ENCODE results near the gene WDR35. TPM values are rescaled to one million over a fixed set of nuclear protein-coding genes. Genes with fewer than 3 reads are reported as not detected.
A peak's percentile ranks its signal among the peaks of the same experiment; 100 is the strongest.

WDR35 gene
- total and polyA plus RNA-seq, 2 donors (not counting 3 experiments of a cell fraction or from before 2014, with no cell fraction given), result 3.6 to 8.0 TPM

- no peak overlapping the region for H3K9ac ChIP-seq (replicated peaks; ENCODE audit: extremely low read depth, insufficient read depth, low read length)
- H3K9me1 ChIP-seq (replicated peaks; ENCODE audit: control insufficient read depth, extremely low read depth, insufficient read depth, low read length), result no peaks in the 10 kb centered on the region
- FAIRE-seq (peak; percentile 87), DNase-seq (ENCODE audit: low read depth, low spot score) (peak; percentile 55)
- no peak overlapping the region for H3K4me2 ChIP-seq (ENCODE audit: insufficient read depth, low read length)
- no peaks in the 10 kb centered on the region for H3K36me3 ChIP-seq (ENCODE audit: control insufficient read depth in 2 of 2, extremely low read depth in 1 of 2, insufficient read depth in 2 of 2, low read length in 2 of 2)
- H2AFZ ChIP-seq (ENCODE audit: low read depth, low read length), result peak overlapping the region; percentile 89
- no peaks in the 10 kb centered on the region for H3K27me3 ChIP-seq (ENCODE audit: control insufficient read depth in 2 of 2, insufficient read depth in 2 of 2, low read length in 2 of 2)
- dilution Hi-C loops (cut with MboI; ENCODE audit: extremely low pct_ligation_motif_present, low sequenced_read_pairs) (no loop called here), intact Hi-C loops (cut with micrococcal nuclease) (loop anchor here (1.0 to 2.0 kb wide), 13 partner anchors 62 to 1476 kb away; no protein-coding TSS in a partner anchor)
- ChIA-PET POLR2A (no interaction called here), CTCF (interaction anchor here (0.6 to 4.1 kb wide), 21 partner anchors 10 to 1427 kb away, joined by 3 to 50 read pairs (median 4); partner anchors contain the start of gene OSR1)
- H3K4me3 ChIP-seq (replicated peaks in 1 of 3; ENCODE audit: insufficient read depth in 1 of 3, low read depth in 1 of 3, low read length in 3 of 3), result no peak overlapping the region
- no peaks in the 10 kb centered on the region for H4K20me1 ChIP-seq (replicated peaks; ENCODE audit: control insufficient read depth, extremely low read depth, insufficient read depth, low read length)
- BruUV-seq (replicated peaks), result no TSS peak
- no peaks in the 10 kb centered on the region for H3K9me3 ChIP-seq (replicated peaks; ENCODE audit: control insufficient read depth, insufficient read depth, low read length)
- no peaks in the 10 kb centered on the region for H3K79me2 ChIP-seq (ENCODE audit: control insufficient read depth, insufficient read depth, low read length)
- H3K4me1 ChIP-seq (ENCODE audit: control insufficient read depth, extremely low read depth, insufficient read depth, low read length), result peaks cover under 1% of the 10 kb centered on the region
- no peak overlapping the region for H3K27ac ChIP-seq (ENCODE audit: insufficient read depth, low read depth, low read length)
- TF ChIP-seq CTCF (IDR thresholded peaks at IDR 0.05; ENCODE audit: extremely low read depth in 1 of 2, insufficient read depth in 1 of 2, low read depth in 1 of 2, low read length in 2 of 2), result peak; percentile 88 to 94
- no peak for TF ChIP-seq POLR2A (IDR thresholded peaks at IDR 0.05; ENCODE audit: low read depth, low read length)
Observed at GRCh38 chr2:19863303-19864041, 126.4 kb downstream of the WDR35 start.

GRCh38 chr2:19861813-19862212, 128.1 kb downstream of the WDR35 start:
- Histone ChIP-seq H3K4me3 (replicated peaks in 1 of 3; ENCODE audit: insufficient read depth in 1 of 3, low read depth in 1 of 3, low read length in 3 of 3) (no peak overlapping the region), H3K79me2 (ENCODE audit: control insufficient read depth, insufficient read depth, low read length) (no peaks in the 10 kb centered on the region), H3K4me1 (ENCODE audit: control insufficient read depth, extremely low read depth, insufficient read depth, low read length) (no peaks in the 10 kb centered on the region), H3K9me3 (replicated peaks; ENCODE audit: control insufficient read depth, insufficient read depth, low read length) (no peaks in the 10 kb centered on the region), H3K27me3 (ENCODE audit: control insufficient read depth in 2 of 2, insufficient read depth in 2 of 2, low read length in 2 of 2) (peaks cover 0 to 1% of the 10 kb centered on the region in 2 experiments), H2AFZ (ENCODE audit: low read depth, low read length) (no peak overlapping the region), H3K27ac (ENCODE audit: insufficient read depth, low read depth, low read length) (no peak overlapping the region), H3K9me1 (replicated peaks; ENCODE audit: control insufficient read depth, extremely low read depth, insufficient read depth, low read length) (no peaks in the 10 kb centered on the region), H3K36me3 (ENCODE audit: control insufficient read depth in 2 of 2, extremely low read depth in 1 of 2, insufficient read depth in 2 of 2, low read length in 2 of 2) (no peaks in the 10 kb centered on the region), H3K9ac (replicated peaks; ENCODE audit: extremely low read depth, insufficient read depth, low read length) (no peak overlapping the region), H4K20me1 (replicated peaks; ENCODE audit: control insufficient read depth, extremely low read depth, insufficient read depth, low read length) (no peaks in the 10 kb centered on the region), H3K4me2 (ENCODE audit: insufficient read depth, low read length) (no peak overlapping the region)
- intact Hi-C loops (cut with micrococcal nuclease), result loop anchor here (2.0 kb wide), 2 partner anchors 157 to 237 kb away; no protein-coding TSS in a partner anchor
- FAIRE-seq, result peak; percentile 8
- TF ChIP-seq EZH2 (IDR thresholded peaks at IDR 0.05; ENCODE audit: borderline replicate concordance, low read depth, low read length, severe bottlenecking), result no peak
- TF ChIP-seq POLR2AphosphoS5 (IDR thresholded peaks at IDR 0.05; ENCODE audit: insufficient read depth, low read depth, low read length), result no peak
- TF ChIP-seq FOS (IDR thresholded peaks at IDR 0.05; ENCODE audit: borderline replicate concordance, insufficient read depth, low read length), result no peak
- TF ChIP-seq MAX (IDR thresholded peaks at IDR 0.05; ENCODE audit: insufficient read depth, insufficient read length), result no peak
- TF ChIP-seq POLR2A (IDR thresholded peaks at IDR 0.05; ENCODE audit: low read depth, low read length), result no peak
- TF ChIP-seq JUN (IDR thresholded peaks at IDR 0.05; ENCODE audit: borderline replicate concordance, insufficient read depth, insufficient read length, low read depth), result no peak
- TF ChIP-seq GATA2 (IDR thresholded peaks at IDR 0.05; ENCODE audit: insufficient read depth, insufficient read length, low read depth, low read length), result no peak
- dilution Hi-C loops (cut with MboI; ENCODE audit: extremely low pct_ligation_motif_present, low sequenced_read_pairs), result no loop called here
- no peak for DNase-seq (ENCODE audit: low read depth, low spot score)
- no TSS peak for BruUV-seq (replicated peaks)
- CTCF ChIA-PET, result interaction anchor here (0.7 to 4.1 kb wide), 5 partner anchors 11 to 1341 kb away, joined by 3 to 50 read pairs (median 8); no protein-coding TSS in a partner anchor
- POLR2A ChIA-PET, result no interaction called here
